SK-N-SH (cell line): ENCODE data around the gene PBOV1. TPM values are rescaled to one million over a fixed set of nuclear protein-coding genes. Genes with fewer than 3 reads are reported as not detected.

Experiments used
- CTCF ChIA-PET: fragments of 300-600, 350-600 bp; formaldehyde crosslinking; extraction: SDS; loops from one replicate; lab custom pipeline; 2021; lab: Yijun Ruan, JAX
- POLR2A ChIA-PET: fragments of 350-600 bp; sonication (Branson Sonifier 250); formaldehyde crosslinking; extraction: SDS; loops from one replicate; lab custom pipeline; 2020; ENCODE audit warnings: antibody characterized with exemption, inconsistent platforms; lab: Yijun Ruan, JAX
- DNase-seq: peaks from one replicate; pipeline ENCODE4 v3.0.0; 2012
- H2AFZ ChIP-seq: fragments of 200-600 bp; sonication (generic); 2 replicates; pipeline ENCODE4 v1.8.1; 2016; ENCODE audit warnings: antibody characterized with exemption, mild to moderate bottlenecking, low read depth
- H3F3A ChIP-seq: fragments of 200-600 bp; sonication (generic); replicated peaks from 2 replicates; pipeline ENCODE3; 2016; ENCODE audit warnings: antibody characterized with exemption, mild to moderate bottlenecking; ENCODE audit not compliant: insufficient read depth
- H3K27ac ChIP-seq, 2 experiments: fragments of 200-500 bp in 1 of 2; fragments of 200-600 bp in 1 of 2; sonication (Bioruptor generic) in 1 of 2; sonication (generic), shearing (Covaris generic) in 1 of 2; 2 replicates each; pipeline versions ENCODE4 v1.5.1 to v1.6.1; 2014 to 2016; ENCODE audit warnings: low read depth in 2 of 2, inconsistent platforms in 1 of 2, low read length in 1 of 2, mild to moderate bottlenecking in 1 of 2, mixed read lengths in 1 of 2
- H3K27me3 ChIP-seq: fragments of 200-600 bp; sonication (generic), shearing (Covaris generic); 2 replicates; pipeline ENCODE4 v1.6.1; 2016; ENCODE audit warnings: mixed run types; ENCODE audit not compliant: insufficient read depth
- H3K36me3 ChIP-seq, 2 experiments: fragments of 200-500 bp in 1 of 2; fragments of 200-600 bp in 1 of 2; sonication (Bioruptor generic) in 1 of 2; sonication (generic) in 1 of 2; replicated peaks in 1 of 2; 2 replicates each; pipeline versions ENCODE3 to v1.5.1; 2014 to 2016; ENCODE audit warnings: low read length in 1 of 2, mild to moderate bottlenecking in 1 of 2; ENCODE audit not compliant: insufficient read depth in 2 of 2, control insufficient read depth in 1 of 2
- H3K4me1 ChIP-seq, 2 experiments: fragments of 200-500 bp in 1 of 2; fragments of 200-600 bp in 1 of 2; sonication (Bioruptor generic) in 1 of 2; sonication (generic), shearing (Covaris generic) in 1 of 2; 2 replicates each; pipeline versions ENCODE4 v1.5.1 to v1.6.1; 2014 to 2016; ENCODE audit warnings: low read depth in 1 of 2, low read length in 1 of 2, mixed run types in 1 of 2; ENCODE audit not compliant: insufficient read depth in 2 of 2, control insufficient read depth in 1 of 2
- H3K4me2 ChIP-seq: fragments of 200-600 bp; sonication (generic), shearing (Covaris generic); 2 replicates; pipeline ENCODE4 v1.6.1; 2017; ENCODE audit warnings: mixed run types
- H3K4me3 ChIP-seq, 2 experiments: fragments of 200-500 bp in 1 of 2; fragments of 200-600 bp in 1 of 2; sonication (Bioruptor generic) in 1 of 2; sonication (generic), shearing (Covaris generic) in 1 of 2; 2 replicates each; pipeline versions ENCODE4 v1.5.1 to v1.8.1; 2014 to 2016; ENCODE audit warnings: low read depth in 2 of 2, inconsistent platforms in 1 of 2, low read length in 1 of 2, mild to moderate bottlenecking in 1 of 2, mixed read lengths in 1 of 2, moderate library complexity in 1 of 2
- H3K79me2 ChIP-seq: fragments of 200-600 bp; sonication (generic); 2 replicates; pipeline ENCODE4 v1.8.1; 2017; ENCODE audit warnings: mild to moderate bottlenecking; ENCODE audit not compliant: insufficient read depth
- H3K9ac ChIP-seq: fragments of 200-600 bp; sonication (generic); 2 replicates; pipeline ENCODE4 v1.6.1; 2017; ENCODE audit warnings: mixed run types
- H3K9me2 ChIP-seq: fragments of 200-600 bp; sonication (generic); 2 replicates; pipeline ENCODE4 v1.6.1; 2017; ENCODE audit warnings: mixed run types
- H3K9me3 ChIP-seq: fragments of 200-600 bp; sonication (generic); 2 replicates; pipeline ENCODE4 v1.6.1; 2017; ENCODE audit warnings: mixed run types, mild to moderate bottlenecking, moderate library complexity
- H4K20me1 ChIP-seq: fragments of 200-600 bp; sonication (generic); 2 replicates; pipeline ENCODE4 v1.6.1; 2017; ENCODE audit warnings: mild to moderate bottlenecking, mixed run types; ENCODE audit not compliant: insufficient read depth
- ELF1 ChIP-seq: IDR thresholded peaks from 2 replicates; pipeline ENCODE4 v1.4.0; 2012
- EZH2phosphoT487 ChIP-seq: fragments of 200-600 bp; sonication (generic); IDR thresholded peaks from 2 replicates; pipeline ENCODE4 v1.6.1; 2017; ENCODE audit warnings: low read depth, mixed run types, mild to moderate bottlenecking, antibody characterized with exemption, moderate library complexity, borderline replicate concordance
- FOSL2 ChIP-seq: IDR thresholded peaks from 2 replicates; pipeline ENCODE4 v1.4.0; 2012; ENCODE audit warnings: low read depth, mild to moderate bottlenecking, moderate library complexity, borderline replicate concordance
- FOXJ3 ChIP-seq: sonication (generic); formaldehyde crosslinking; IDR thresholded peaks from 2 replicates; pipeline ENCODE4 v1.5.1; 2020; ENCODE audit warnings: mild to moderate bottlenecking, missing genetic modification reagents
- GATA2 ChIP-seq: sonication (generic); formaldehyde crosslinking; IDR thresholded peaks from 2 replicates; pipeline ENCODE4 v1.5.0; 2020; ENCODE audit warnings: mild to moderate bottlenecking, missing genetic modification reagents
- JUND ChIP-seq: IDR thresholded peaks from 2 replicates; pipeline ENCODE4 v1.4.0; 2012
- MEF2A ChIP-seq: IDR thresholded peaks from 2 replicates; pipeline ENCODE4 v1.4.0; 2012; ENCODE audit warnings: low read depth, borderline replicate concordance
- NRF1 ChIP-seq: IDR thresholded peaks from 2 replicates; pipeline ENCODE4 v1.6.1; 2012; ENCODE audit warnings: low read depth, mild to moderate bottlenecking, low read length
- POLR2AphosphoS5 ChIP-seq: IDR thresholded peaks from 2 replicates; pipeline ENCODE4 v1.6.1; 2012; ENCODE audit warnings: low read depth, low read length
- RAD21 ChIP-seq: IDR thresholded peaks from 2 replicates; pipeline ENCODE4 v1.6.1; 2012; ENCODE audit warnings: mild to moderate bottlenecking, low read length
- SMC3 ChIP-seq: IDR thresholded peaks from 2 replicates; pipeline ENCODE4 v1.6.1; 2012; ENCODE audit warnings: low read depth, low read length, improper control_type of control experiment
- TCF12 ChIP-seq: IDR thresholded peaks from 2 replicates; pipeline ENCODE4 v1.4.0; 2012
- YY1 ChIP-seq: IDR thresholded peaks from 2 replicates; pipeline ENCODE4 v1.4.0; 2012; ENCODE audit warnings: low read depth, mild to moderate bottlenecking
- WGBS: methylation state at CpG from one replicate; pipeline ENCODE4 v1.1.6; 2017; ENCODE audit warnings: low lambda C conversion rate; 5-methylcytosine and 5-hydroxymethylcytosine counted together
- polyA plus RNA-seq, 3 experiments: library from polyadenylated mRNA; depleted of rRNA; stranded (reverse); fragments of >200 nt; gene quantifications; 2 replicates each; pipeline ENCODE4 v1.2.3, GENCODE V29; 2012
- TF ChIP-seq, protein P1 (sequence below): fragments of 150-350 bp; IDR thresholded peaks from 2 replicates; pipeline ENCODE4 v1.6.1; 2016; ENCODE audit warnings: mild to moderate bottlenecking, low read depth, low read length
- TF ChIP-seq, protein P2 (sequence below): fragments of 200-600 bp; sonication (generic); IDR thresholded peaks from 2 replicates; pipeline ENCODE4 v1.6.1; 2017; ENCODE audit warnings: antibody characterized with exemption, mild to moderate bottlenecking, moderate library complexity
- TF ChIP-seq, protein P3 (sequence below): IDR thresholded peaks from 2 replicates; pipeline ENCODE4 v1.6.1; 2012; ENCODE audit warnings: mild to moderate bottlenecking, low read depth, low read length, moderate library complexity

Gene PBOV1
- polyA plus RNA-seq, 1 of the 3 experiments (the other 2 are of a cell fraction): not detected

DNA sequence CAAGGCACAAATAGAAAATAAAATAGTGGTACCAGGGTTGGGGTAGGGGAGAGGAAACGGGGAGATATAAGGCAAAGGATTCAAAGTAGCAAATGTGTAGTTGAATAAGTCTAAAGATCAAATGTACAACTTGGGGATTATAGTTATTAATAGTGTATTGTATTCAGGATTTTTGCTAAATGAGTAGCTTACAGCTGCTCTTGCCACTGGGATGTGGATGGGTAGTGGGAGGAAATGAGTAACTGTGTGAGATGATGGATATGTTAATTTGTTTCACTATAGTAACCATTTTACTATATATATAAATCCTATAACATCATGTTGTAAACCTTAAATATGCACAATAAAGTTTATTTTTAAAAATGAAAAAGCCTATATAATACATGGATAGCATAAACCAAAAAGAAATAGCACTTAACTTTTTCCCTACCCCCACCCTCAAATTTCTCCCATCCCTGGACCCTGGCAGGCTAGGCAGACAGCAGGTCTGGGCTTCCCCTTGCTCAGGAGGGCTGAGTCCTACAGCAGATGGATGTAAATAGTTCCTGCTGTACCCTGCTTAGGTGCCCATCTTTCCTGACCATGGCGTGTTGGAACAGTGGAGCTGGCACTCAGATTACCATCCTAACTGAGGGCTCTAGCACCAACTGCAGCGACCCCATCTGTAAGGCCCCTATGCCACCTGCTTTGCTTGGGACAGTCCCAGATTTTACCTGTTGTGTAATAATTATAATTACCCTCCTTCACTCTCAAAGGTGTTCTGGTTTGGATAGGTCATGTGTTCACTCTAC lies 28.6 kb upstream of the PBOV1 start:
- H3K9me2 ChIP-seq: no peaks in the 10 kb centered on the region
- no peaks in the 10 kb centered on the region for H3K27me3 ChIP-seq
- H3K9ac ChIP-seq: no peak overlapping the region
- TF ChIP-seq FOXJ3: no peak
- TF ChIP-seq TCF12: no peak
- no peak for TF ChIP-seq NRF1
- TF ChIP-seq POLR2AphosphoS5: no peak
- TF ChIP-seq, protein P1, sequence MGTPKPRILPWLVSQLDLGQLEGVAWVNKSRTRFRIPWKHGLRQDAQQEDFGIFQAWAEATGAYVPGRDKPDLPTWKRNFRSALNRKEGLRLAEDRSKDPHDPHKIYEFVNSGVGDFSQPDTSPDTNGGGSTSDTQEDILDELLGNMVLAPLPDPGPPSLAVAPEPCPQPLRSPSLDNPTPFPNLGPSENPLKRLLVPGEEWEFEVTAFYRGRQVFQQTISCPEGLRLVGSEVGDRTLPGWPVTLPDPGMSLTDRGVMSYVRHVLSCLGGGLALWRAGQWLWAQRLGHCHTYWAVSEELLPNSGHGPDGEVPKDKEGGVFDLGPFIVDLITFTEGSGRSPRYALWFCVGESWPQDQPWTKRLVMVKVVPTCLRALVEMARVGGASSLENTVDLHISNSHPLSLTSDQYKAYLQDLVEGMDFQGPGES: no peak
- TF ChIP-seq JUND: no peak
- TF ChIP-seq, protein P2, sequence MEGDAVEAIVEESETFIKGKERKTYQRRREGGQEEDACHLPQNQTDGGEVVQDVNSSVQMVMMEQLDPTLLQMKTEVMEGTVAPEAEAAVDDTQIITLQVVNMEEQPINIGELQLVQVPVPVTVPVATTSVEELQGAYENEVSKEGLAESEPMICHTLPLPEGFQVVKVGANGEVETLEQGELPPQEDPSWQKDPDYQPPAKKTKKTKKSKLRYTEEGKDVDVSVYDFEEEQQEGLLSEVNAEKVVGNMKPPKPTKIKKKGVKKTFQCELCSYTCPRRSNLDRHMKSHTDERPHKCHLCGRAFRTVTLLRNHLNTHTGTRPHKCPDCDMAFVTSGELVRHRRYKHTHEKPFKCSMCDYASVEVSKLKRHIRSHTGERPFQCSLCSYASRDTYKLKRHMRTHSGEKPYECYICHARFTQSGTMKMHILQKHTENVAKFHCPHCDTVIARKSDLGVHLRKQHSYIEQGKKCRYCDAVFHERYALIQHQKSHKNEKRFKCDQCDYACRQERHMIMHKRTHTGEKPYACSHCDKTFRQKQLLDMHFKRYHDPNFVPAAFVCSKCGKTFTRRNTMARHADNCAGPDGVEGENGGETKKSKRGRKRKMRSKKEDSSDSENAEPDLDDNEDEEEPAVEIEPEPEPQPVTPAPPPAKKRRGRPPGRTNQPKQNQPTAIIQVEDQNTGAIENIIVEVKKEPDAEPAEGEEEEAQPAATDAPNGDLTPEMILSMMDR: no peak
- no peak for TF ChIP-seq YY1
- TF ChIP-seq GATA2 (CRISPR knock-in tag): no peak
- TF ChIP-seq SMC3: no peak
- TF ChIP-seq FOSL2: no peak
- TF ChIP-seq ELF1: no peak
- no peak for TF ChIP-seq MEF2A
- no peak for TF ChIP-seq EZH2phosphoT487
- no peak for TF ChIP-seq RAD21
- TF ChIP-seq, protein P3, sequence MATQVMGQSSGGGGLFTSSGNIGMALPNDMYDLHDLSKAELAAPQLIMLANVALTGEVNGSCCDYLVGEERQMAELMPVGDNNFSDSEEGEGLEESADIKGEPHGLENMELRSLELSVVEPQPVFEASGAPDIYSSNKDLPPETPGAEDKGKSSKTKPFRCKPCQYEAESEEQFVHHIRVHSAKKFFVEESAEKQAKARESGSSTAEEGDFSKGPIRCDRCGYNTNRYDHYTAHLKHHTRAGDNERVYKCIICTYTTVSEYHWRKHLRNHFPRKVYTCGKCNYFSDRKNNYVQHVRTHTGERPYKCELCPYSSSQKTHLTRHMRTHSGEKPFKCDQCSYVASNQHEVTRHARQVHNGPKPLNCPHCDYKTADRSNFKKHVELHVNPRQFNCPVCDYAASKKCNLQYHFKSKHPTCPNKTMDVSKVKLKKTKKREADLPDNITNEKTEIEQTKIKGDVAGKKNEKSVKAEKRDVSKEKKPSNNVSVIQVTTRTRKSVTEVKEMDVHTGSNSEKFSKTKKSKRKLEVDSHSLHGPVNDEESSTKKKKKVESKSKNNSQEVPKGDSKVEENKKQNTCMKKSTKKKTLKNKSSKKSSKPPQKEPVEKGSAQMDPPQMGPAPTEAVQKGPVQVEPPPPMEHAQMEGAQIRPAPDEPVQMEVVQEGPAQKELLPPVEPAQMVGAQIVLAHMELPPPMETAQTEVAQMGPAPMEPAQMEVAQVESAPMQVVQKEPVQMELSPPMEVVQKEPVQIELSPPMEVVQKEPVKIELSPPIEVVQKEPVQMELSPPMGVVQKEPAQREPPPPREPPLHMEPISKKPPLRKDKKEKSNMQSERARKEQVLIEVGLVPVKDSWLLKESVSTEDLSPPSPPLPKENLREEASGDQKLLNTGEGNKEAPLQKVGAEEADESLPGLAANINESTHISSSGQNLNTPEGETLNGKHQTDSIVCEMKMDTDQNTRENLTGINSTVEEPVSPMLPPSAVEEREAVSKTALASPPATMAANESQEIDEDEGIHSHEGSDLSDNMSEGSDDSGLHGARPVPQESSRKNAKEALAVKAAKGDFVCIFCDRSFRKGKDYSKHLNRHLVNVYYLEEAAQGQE: no peak
- no peaks in the 10 kb centered on the region for H4K20me1 ChIP-seq
- POLR2A ChIA-PET: no interaction called here
- H3K79me2 ChIP-seq: no peaks in the 10 kb centered on the region
- H3K4me2 ChIP-seq: no peak overlapping the region
- H3K9me3 ChIP-seq: no peaks in the 10 kb centered on the region
- H3K4me1 ChIP-seq: no peaks in the 10 kb centered on the region
- DNase-seq: no peak
- no peaks in the 10 kb centered on the region for H3F3A ChIP-seq
- no peaks in the 10 kb centered on the region for H3K36me3 ChIP-seq
- no peak overlapping the region for H2AFZ ChIP-seq
- WGBS: 19% methylated on average over 2 of the region's 3 CpGs
- no peak overlapping the region for H3K27ac ChIP-seq
- no peak overlapping the region for H3K4me3 ChIP-seq
- CTCF ChIA-PET: interaction anchor here (1.0 kb wide), 1 partner anchor 15 kb away, joined by 3 read pairs; no protein-coding TSS in a partner anchor
